NCI-H2107 treated with DMSO at 0.1 percent for 48 hours (cell line): ENCODE results near the gene ATP2B2.
A peak's percentile ranks its signal among the peaks of the same experiment; 100 is the strongest.

Experiments used
- DNase-seq: peaks from one replicate; lab custom pipeline; 2025; ENCODE audit not compliant: unreplicated experiment; lab: John Stamatoyannopoulos, UW

Gene ATP2B2

DNA sequence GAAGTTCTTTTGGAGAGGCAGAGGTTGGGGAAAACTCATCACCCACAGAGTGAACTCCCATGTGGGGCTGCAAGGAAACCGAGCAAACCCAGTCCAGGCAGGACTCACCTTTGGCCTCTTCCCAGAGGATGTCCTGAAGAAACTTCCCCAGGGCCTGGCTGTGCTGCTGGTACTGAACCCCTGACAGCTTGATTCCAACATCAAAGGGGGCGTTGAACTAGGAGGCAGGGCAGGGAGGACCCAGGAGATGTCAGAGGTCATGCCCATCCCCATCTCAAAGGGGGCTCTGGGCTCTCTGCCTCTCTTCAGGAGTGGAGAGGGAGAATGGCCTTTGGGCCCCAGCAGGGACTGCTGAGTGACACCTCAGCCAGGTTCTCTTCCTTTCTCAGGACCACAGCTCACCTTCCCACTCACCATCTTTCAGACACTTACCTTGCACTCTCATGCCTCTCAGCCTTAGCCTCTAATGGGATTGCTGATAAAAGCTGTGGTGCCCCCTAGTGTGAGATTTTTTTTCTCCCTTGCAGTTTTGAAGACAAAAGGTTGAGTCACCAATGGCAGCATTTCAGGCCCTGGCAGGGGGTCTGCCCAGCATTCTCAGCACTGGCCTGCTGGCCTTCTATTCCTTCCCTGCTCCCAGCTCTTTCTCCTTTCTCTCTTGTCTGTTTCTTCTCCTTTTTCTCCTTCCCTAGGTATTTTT lies 218.6 kb downstream of the ATP2B2 start:
- peak; percentile 75 for DNase-seq

GRCh38 chr3:10286133-10286524 lies 219.3 kb downstream of the ATP2B2 start:
- no peak for DNase-seq

- DNase-seq, result no peak
Observed at GRCh38 chr3:10285272-10286132, 219.9 kb downstream of the ATP2B2 start.

DNA sequence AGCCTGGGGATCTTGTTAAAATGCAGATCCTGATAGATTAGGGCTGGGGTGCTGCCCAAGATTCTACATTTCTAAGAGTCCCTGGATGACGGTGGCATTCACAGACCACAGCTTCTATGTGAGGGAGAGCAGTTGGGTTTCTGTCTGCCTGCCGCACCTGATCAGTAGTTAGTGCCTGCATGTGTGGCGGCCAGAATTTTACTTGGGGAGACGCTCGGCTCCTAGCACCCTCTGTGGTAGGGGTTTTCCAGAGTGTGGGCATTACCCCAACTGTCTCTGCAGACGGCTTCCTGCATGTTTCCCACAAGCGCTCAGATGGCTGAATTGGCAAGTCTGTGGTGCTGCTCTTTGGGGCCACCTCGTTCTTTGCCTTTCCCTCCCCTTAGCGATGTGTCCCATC lies 220.9 kb downstream of the ATP2B2 start:
- no peak for DNase-seq

DNA sequence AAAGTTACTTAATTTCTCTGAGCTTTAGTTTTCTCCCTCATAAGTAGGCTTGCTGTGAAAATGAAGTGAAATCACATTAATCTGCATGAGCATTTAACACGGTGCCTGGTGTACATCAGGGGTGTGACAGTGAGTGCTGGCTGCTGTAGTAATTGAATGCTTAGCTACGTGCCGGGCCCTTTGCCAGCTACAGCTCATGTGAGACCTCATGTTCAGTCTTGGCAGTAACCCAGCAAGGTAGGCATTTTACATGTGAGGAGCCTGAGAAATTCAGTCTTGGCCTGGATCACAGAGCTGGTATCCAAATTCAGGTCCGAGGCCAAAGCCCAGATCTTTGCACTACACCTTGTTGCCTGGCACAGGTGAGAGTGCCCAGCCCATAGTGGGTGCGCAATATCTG lies 221.7 kb downstream of the ATP2B2 start:
- peak; percentile 30 for DNase-seq

DNA sequence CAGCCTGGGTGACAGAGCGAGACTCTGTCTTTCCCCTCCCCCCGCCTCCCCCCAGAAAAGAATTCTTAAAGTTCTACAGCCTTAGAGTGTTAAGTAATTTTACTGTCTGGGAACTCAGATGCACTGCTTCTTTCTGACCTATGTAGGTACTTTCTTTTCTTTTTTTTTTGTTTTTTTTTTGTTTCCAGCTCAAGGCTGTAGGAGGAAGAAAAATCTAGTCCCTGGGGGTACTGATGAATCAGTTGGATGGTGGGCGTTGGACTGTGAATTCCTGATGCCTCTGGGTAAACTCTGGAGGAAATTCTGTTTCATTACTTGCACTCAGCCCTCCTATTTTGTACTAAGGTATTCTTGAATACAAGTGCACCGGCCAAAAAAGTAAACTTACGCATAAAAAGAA lies 223.4 kb downstream of the ATP2B2 start:
- no peak for DNase-seq

DNA sequence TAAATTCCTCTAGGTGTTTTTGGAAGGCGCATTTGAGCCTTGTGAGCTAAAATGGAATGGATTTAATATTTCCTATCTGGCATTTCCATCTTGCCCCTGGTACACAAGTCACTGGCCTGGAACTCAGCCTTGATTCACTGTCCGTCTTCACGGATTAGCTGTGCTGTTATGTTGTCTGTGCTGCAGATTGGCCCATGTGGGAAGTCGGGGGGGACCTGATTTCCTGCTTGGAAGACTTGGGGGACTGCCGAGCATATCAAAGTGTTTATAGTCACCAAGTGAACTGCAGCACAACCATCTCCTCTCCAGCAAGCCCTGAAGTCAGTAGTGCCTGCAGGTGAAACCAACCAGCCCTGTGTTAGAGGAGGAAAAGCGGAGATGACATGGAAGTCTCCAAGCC lies 224.8 kb downstream of the ATP2B2 start:
- DNase-seq, result no peak

- no peak for DNase-seq
Observed at GRCh38 chr3:10280177-10280529, 225.2 kb downstream of the ATP2B2 start.

- no peak for DNase-seq
Observed at GRCh38 chr3:10279384-10280176, 225.8 kb downstream of the ATP2B2 start.

DNA sequence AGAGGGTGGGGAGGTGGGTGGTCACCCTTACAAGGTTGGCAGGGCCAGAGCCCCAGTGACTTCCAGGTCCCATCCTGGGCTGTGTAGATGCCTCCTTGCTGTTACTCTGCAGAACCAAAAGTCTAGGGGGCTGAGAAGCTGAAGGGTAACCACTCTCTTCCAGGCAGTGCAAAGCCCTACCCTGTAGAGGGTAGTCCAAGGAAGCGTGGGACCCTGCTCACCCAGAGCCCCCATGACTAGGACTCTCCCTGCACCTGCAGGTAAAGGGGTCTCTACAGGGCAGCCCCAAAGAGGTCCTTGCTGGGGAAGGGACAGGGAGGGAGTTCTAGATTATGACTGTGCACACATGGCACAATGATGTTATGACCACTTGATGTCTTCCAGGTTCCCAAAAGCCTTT lies 226.9 kb downstream of the ATP2B2 start:
- DNase-seq, result no peak

GRCh38 chr3:10277115-10277625 lies 228.2 kb downstream of the ATP2B2 start:
- no peak for DNase-seq

- DNase-seq, result peak; percentile 38
Observed at GRCh38 chr3:10274601-10275000, 230.8 kb downstream of the ATP2B2 start.
